GM23338 (cell line): Measurements from ENCODE around the gene IFT43.

Experiments used
- CTCF ChIP-seq, 2 experiments: fragments of 200-600 bp in 1 of 2; sonication (generic) in 1 of 2; conservative IDR thresholded peaks; 2 replicates each; pipeline versions ENCODE4 v1.5.1 to v1.6.1; 2016 to 2017; ENCODE audit warnings: antibody characterized with exemption in 2 of 2, low read depth in 2 of 2, mild to moderate bottlenecking in 2 of 2, moderate library complexity in 1 of 2
- EZH2 ChIP-seq: fragments of 200-600 bp; sonication (generic); IDR thresholded peaks from one replicate; pipeline ENCODE4 v1.8.0; 2017; ENCODE audit warnings: antibody characterized with exemption, mild to moderate bottlenecking, low read depth; ENCODE audit not compliant: unreplicated experiment
- POLR2AphosphoS5 ChIP-seq: IDR thresholded peaks from 2 replicates; pipeline ENCODE4 v1.6.1; 2016; ENCODE audit warnings: antibody characterized with exemption, low read depth
- REST ChIP-seq: IDR thresholded peaks from one replicate; pipeline ENCODE4 v1.6.1; 2018; ENCODE audit warnings: antibody characterized with exemption; ENCODE audit not compliant: unreplicated experiment

GRCh38 chr14:76086636-76087035, 101.1 kb downstream of the IFT43 start:
- TF ChIP-seq CTCF (conservative IDR thresholded peaks at IDR 0.05; ENCODE audit: low read depth in 2 of 2): no peak
- TF ChIP-seq EZH2: no peak
- TF ChIP-seq REST: no peak
- TF ChIP-seq POLR2AphosphoS5: no peak
